SJSA1 (cell line): ENCODE results near the gene S100A3. TPM values are rescaled to one million over a fixed set of nuclear protein-coding genes. Genes with fewer than 3 reads are reported as not detected.

ENCODE experiments used
- DNase-seq, 2 experiments: peaks; one replicate each; pipeline ENCODE4 v3.0.0-alpha.2; 2015 to 2020; ENCODE audit warnings: low spot score in 2 of 2, low read depth in 1 of 2
- H3K27ac ChIP-seq: fragments of 250-450 bp; sonication (Bioruptor Pico); 2 replicates; pipeline ENCODE4 v1.5.1; 2020; ENCODE audit warnings: mild to moderate bottlenecking, moderate library complexity
- H3K27me3 ChIP-seq: fragments of 250-450 bp; sonication (Bioruptor Pico); replicated peaks from 2 replicates; pipeline ENCODE4 v1.5.1; 2020; ENCODE audit warnings: mild to moderate bottlenecking, moderate library complexity
- H3K36me3 ChIP-seq: fragments of 250-450 bp; sonication (Bioruptor Pico); 2 replicates; pipeline ENCODE4 v1.5.1; 2020; ENCODE audit warnings: mild to moderate bottlenecking
- H3K4me1 ChIP-seq: fragments of 250-450 bp; sonication (Bioruptor Pico); replicated peaks from 2 replicates; pipeline ENCODE4 v1.6.1; 2021; ENCODE audit warnings: mild to moderate bottlenecking
- H3K4me3 ChIP-seq: fragments of 250-450 bp; sonication (Bioruptor Pico); 2 replicates; pipeline ENCODE4 v1.5.1; 2020; ENCODE audit warnings: mild to moderate bottlenecking
- H3K9me3 ChIP-seq: fragments of 250-450 bp; sonication (Bioruptor Pico); replicated peaks from 2 replicates; pipeline ENCODE4 v1.5.1; 2020; ENCODE audit warnings: mild to moderate bottlenecking
- total RNA-seq: library from RNA; depleted of rRNA; stranded (reverse); fragments of >200 nt; shearing (Covaris generic); gene quantifications from 2 replicates; pipeline ENCODE4 v1.2.3, GENCODE V29; 2014; rRNA removed

Gene S100A3
- total RNA-seq, 1 experiment from 2014 or later = 2.9 TPM

DNA sequence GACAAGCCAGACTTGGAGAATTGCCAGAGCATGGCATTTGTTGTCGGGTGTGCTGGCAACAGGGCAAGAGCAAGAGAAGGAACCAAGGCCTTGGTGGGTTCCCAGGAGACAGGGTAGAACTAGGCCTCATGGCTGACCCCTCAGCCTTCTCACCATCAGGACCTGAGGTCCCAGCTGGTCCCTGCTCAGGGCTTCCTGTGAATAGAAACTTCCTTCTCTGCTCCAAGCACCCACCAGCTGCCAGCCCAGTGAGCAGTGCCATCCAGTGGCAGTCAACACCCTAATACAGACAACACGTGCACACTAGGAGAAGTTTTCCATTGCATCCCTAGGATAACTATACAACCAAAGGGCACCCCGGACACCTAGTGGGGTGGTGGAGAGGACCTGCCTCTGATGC, 36.0 kb downstream of the S100A3 start:
- Histone ChIP-seq H3K4me3 (no peak overlapping the region), H3K27me3 (no peaks in the 10 kb centered on the region), H3K9me3 (no peaks in the 10 kb centered on the region), H3K36me3 (no peaks in the 10 kb centered on the region), H3K4me1 (peaks cover 12% of the 10 kb centered on the region), H3K27ac (no peak overlapping the region)
- no peak for DNase-seq

- H3K27ac ChIP-seq = no peak overlapping the region
- peak; percentile 76 to 90 for DNase-seq
- no peaks in the 10 kb centered on the region for H3K36me3 ChIP-seq
- no peaks in the 10 kb centered on the region for H3K9me3 ChIP-seq
- H3K27me3 ChIP-seq = no peaks in the 10 kb centered on the region
- peaks cover 30% of the 10 kb centered on the region for H3K4me1 ChIP-seq
- H3K4me3 ChIP-seq = no peak overlapping the region
These were observed 38.1 kb downstream of the S100A3 start for GRCh38 chr1:153510984-153511410.

GRCh38 chr1:153509729-153510354, 39.2 kb downstream of the S100A3 start:
- H3K4me1 ChIP-seq = peaks cover 30% of the 10 kb centered on the region
- peak; percentile 33 to 65 for DNase-seq
- H3K36me3 ChIP-seq = no peaks in the 10 kb centered on the region
- H3K4me3 ChIP-seq = no peak overlapping the region
- no peak overlapping the region for H3K27ac ChIP-seq
- no peaks in the 10 kb centered on the region for H3K9me3 ChIP-seq
- H3K27me3 ChIP-seq = no peaks in the 10 kb centered on the region

GRCh38 chr1:153509036-153509435, 40.0 kb downstream of the S100A3 start:
- H3K36me3 ChIP-seq = no peaks in the 10 kb centered on the region
- no peak for DNase-seq

GRCh38 chr1:153507926-153508583, 41.0 kb downstream of the S100A3 start:
- H3K9me3 ChIP-seq = no peaks in the 10 kb centered on the region
- H3K36me3 ChIP-seq = no peaks in the 10 kb centered on the region
- no peak overlapping the region for H3K4me3 ChIP-seq
- no peak for DNase-seq
- no peak overlapping the region for H3K27ac ChIP-seq
- H3K27me3 ChIP-seq = no peaks in the 10 kb centered on the region
- H3K4me1 ChIP-seq = peaks cover 30% of the 10 kb centered on the region

More at GRCh38 chr1:153509036-153509435, 40.0 kb downstream of the S100A3 start:
- no peak overlapping the region for H3K27ac ChIP-seq
- no peak overlapping the region for H3K4me3 ChIP-seq
- H3K27me3 ChIP-seq = no peaks in the 10 kb centered on the region
- H3K4me1 ChIP-seq = peaks cover 30% of the 10 kb centered on the region
- no peaks in the 10 kb centered on the region for H3K9me3 ChIP-seq

- no peaks in the 10 kb centered on the region for H3K36me3 ChIP-seq
- H3K4me1 ChIP-seq = peaks cover 30% of the 10 kb centered on the region
- DNase-seq = peak; percentile 31 to 56
- no peaks in the 10 kb centered on the region for H3K9me3 ChIP-seq
- H3K27me3 ChIP-seq = no peaks in the 10 kb centered on the region
- no peak overlapping the region for H3K4me3 ChIP-seq
- no peak overlapping the region for H3K27ac ChIP-seq
These were observed 42.1 kb downstream of the S100A3 start for GRCh38 chr1:153506831-153507413.

DNA sequence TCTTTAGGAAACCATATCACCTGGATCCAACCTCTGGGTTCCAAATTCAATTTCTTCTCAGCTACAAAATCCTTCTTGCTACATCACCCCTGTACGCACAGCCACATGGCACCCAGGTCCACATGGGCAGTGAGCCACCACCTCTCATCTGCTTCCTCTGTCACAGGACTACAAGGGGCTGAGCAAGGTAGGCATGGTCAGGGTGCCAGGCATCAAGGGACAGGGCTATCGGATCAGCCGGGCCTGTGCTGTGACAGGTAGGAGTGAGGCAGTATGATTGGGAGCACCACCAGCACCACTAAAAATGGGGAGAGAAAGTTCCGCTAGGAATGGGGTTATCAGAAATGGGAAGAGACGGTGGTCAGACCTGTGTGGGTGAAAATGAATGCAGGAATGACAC, 42.7 kb downstream of the S100A3 start:
- Histone ChIP-seq H3K27me3 (no peaks in the 10 kb centered on the region), H3K36me3 (no peaks in the 10 kb centered on the region), H3K4me3 (no peak overlapping the region), H3K4me1 (peaks cover 30% of the 10 kb centered on the region), H3K27ac (no peak overlapping the region), H3K9me3 (no peaks in the 10 kb centered on the region)
- DNase-seq = no peak

DNA sequence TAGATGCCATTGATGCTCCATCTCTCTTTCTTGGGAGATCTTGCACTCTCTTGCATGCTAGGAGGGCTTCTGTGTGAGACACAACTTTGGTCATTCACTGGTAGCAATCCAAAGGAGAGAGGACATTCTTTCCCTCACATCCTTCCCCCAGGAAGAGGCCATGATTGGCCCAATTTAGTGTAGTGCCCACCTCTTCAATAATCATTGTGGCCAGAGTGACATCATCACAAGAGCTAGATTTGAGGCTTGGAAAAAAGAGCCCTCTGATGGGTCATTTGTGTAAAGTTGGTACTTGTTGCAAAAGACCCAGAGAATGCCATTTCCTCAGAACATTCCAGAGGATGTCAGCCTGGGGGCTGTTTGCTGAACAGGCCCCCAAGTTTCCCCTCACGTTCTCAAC, 43.5 kb downstream of the S100A3 start:
- H3K27me3 ChIP-seq = no peaks in the 10 kb centered on the region
- no peak overlapping the region for H3K4me3 ChIP-seq
- no peaks in the 10 kb centered on the region for H3K36me3 ChIP-seq
- H3K4me1 ChIP-seq = peaks cover 22% of the 10 kb centered on the region
- DNase-seq = no peak
- H3K27ac ChIP-seq = no peak overlapping the region
- no peaks in the 10 kb centered on the region for H3K9me3 ChIP-seq

DNA sequence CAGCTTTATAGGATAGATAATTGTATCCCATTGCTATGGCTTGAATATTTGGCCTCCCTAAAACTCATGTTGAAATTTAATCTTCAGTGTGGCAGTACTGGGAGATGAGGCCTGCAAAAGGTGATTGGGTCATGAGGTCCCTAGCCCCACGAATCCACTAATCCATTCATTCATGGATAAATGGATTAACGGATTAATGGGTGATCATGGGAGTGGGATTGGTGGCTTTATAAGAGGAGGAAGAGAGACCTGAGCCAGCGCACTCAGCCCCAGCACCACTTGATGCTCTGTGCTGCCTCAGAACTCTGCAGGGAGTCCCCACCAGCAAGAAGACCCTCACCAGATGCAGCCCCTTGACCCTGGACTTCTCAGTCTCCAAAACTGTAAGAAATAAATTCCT, 45.3 kb downstream of the S100A3 start:
- Histone ChIP-seq H3K9me3 (no peaks in the 10 kb centered on the region), H3K4me3 (no peak overlapping the region), H3K4me1 (peaks cover 22% of the 10 kb centered on the region), H3K27ac (no peak overlapping the region), H3K27me3 (0 out of 2 replicates have a peak, but pooled peaks cover 5% of the 10 kb centered on the region), H3K36me3 (no peaks in the 10 kb centered on the region)
- no peak for DNase-seq

DNA sequence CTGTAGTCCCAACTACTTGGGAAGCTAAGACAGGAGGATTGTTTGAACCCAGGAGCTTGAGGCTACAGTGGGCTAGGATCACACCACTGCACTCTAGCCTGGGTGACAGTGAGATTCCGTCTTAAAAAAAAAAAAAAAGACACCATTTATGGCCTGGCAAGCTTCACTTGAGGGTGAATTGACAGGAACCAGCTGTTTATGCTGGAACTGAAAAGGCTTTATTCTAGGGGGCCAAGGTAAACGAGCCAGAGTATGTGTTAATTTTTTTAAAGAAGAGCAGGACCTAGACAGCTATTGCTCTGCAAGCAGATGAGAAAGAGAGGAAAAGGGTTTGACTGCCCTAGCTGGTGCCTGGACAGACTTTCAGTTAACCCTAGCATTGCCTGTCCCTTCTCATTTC, 50.3 kb downstream of the S100A3 start:
- no peak overlapping the region for H3K27ac ChIP-seq
- peaks cover 14% of the 10 kb centered on the region for H3K27me3 ChIP-seq
- H3K9me3 ChIP-seq = no peaks in the 10 kb centered on the region
- H3K4me1 ChIP-seq = no peaks in the 10 kb centered on the region
- H3K4me3 ChIP-seq = no peak overlapping the region
- no peaks in the 10 kb centered on the region for H3K36me3 ChIP-seq
- DNase-seq = no peak

Other genes with a start within 250 kb of the S100A3 start
- not detected in 2 replicates for gene PGLYRP3, start 236.3 kb downstream of the S100A3 start, total RNA-seq
- gene PGLYRP4, start 200.4 kb downstream of the S100A3 start, total RNA-seq = not detected in 2 replicates
- gene S100A9, start 191.4 kb downstream of the S100A3 start, total RNA-seq = not detected in 2 replicates
- not detected in 2 replicates for gene S100A12, start 173.6 kb downstream of the S100A3 start, total RNA-seq
- not detected in 2 replicates for gene S100A8, start 158.2 kb downstream of the S100A3 start, total RNA-seq
- not detected in 2 replicates for gene S100A7A, start 132.7 kb downstream of the S100A3 start, total RNA-seq
- not detected in 2 replicates for gene S100A7, start 88.6 kb downstream of the S100A3 start, total RNA-seq
- 609 and 771 TPM in 2 replicates for gene S100A6, start 13.3 kb downstream of the S100A3 start, total RNA-seq
- gene S100A5, start 8.3 kb downstream of the S100A3 start, total RNA-seq = not detected in 2 replicates
- 5.0 and 9.5 TPM in 2 replicates for gene S100A4, start 3.5 kb downstream of the S100A3 start, total RNA-seq
- gene S100A2, start 16.6 kb upstream of the S100A3 start, total RNA-seq = 5.3 and 15.8 TPM in 2 replicates
- 38.8 and 39.8 TPM in 2 replicates for gene S100A16, start 63.9 kb upstream of the S100A3 start, total RNA-seq
- not detected in 2 replicates for gene S100A14, start 67.1 kb upstream of the S100A3 start, total RNA-seq
- 74.0 and 135 TPM in 2 replicates for gene S100A13, start 78.2 kb upstream of the S100A3 start, total RNA-seq
- gene S100A1, start 79.2 kb upstream of the S100A3 start, total RNA-seq = 0.32 TPM in 1 of 2 replicates, not detected in the other
- 31.0 and 50.8 TPM in 2 replicates for gene CHTOP, start 84.8 kb upstream of the S100A3 start, total RNA-seq
- gene SNAPIN, start 109.4 kb upstream of the S100A3 start, total RNA-seq = 48.0 and 59.3 TPM in 2 replicates
- gene ILF2, start 121.7 kb upstream of the S100A3 start, total RNA-seq = 347 and 370 TPM in 2 replicates
- gene NPR1, start 129.4 kb upstream of the S100A3 start, total RNA-seq = 0.05 TPM in 1 of 2 replicates, not detected in the other
- 17.2 and 23.4 TPM in 2 replicates for gene INTS3, start 178.8 kb upstream of the S100A3 start, total RNA-seq
- 5.7 and 11.9 TPM in 2 replicates for gene SLC27A3, start 226.1 kb upstream of the S100A3 start, total RNA-seq